ENCODE measurements around the gene OR8H3. TPM values are rescaled to one million over a fixed set of nuclear protein-coding genes. Genes with fewer than 3 reads are reported as not detected.

Gene OR8H3
- not detected in 2 replicates for total RNA-seq

GRCh38 chr11:56122073-56122472, at the start of gene OR8H3:
Gene OR8H3, plus strand, starts transcription at chr11:56122373. Its CDS starts 0 bp downstream, at chr11:56122373.

GRCh38 chr11:56093008-56093407, 29.2 kb upstream of the OR8H3 start, which contains the start of gene OR8I2:
Gene OR8I2, plus strand, starts transcription at chr11:56093308. Its CDS starts 0 bp downstream, at chr11:56093308.

GRCh38 chr11:56103210-56103737, 18.9 kb upstream of the OR8H3 start, which contains the start of gene OR8H2:
Gene OR8H2, plus strand, starts transcription at chr11:56103687. Its CDS starts 1,356 bp downstream, at chr11:56105043.

GRCh38 chr11:56140151-56140661, 18.0 kb downstream of the OR8H3 start, which contains the start of gene OR8J3:
Gene OR8J3, minus strand, starts transcription at chr11:56140201. Its CDS starts 2,483 bp downstream, at chr11:56137718.

GRCh38 chr11:56160217-56160616, 38.0 kb downstream of the OR8H3 start, which contains the start of gene OR8K5:
Gene OR8K5, minus strand, starts transcription at chr11:56160317. Its CDS starts 0 bp downstream, at chr11:56160317.

Small RNA genes within 50 kb of the gene (small RNA-seq; reads per million reads assigned to genes)
- not detected for gene OR8I4P

Other genes with a start within 250 kb of the OR8H3 start
- gene TRIM51, start 239.1 kb upstream of the OR8H3 start, total RNA-seq = not detected in 2 replicates
- gene OR5W2, start 207.8 kb upstream of the OR8H3 start, total RNA-seq = not detected in 2 replicates
- gene OR5I1, start 186.0 kb upstream of the OR8H3 start, total RNA-seq = not detected in 2 replicates
- gene OR10AG1, start 152.4 kb upstream of the OR8H3 start, total RNA-seq = not detected in 2 replicates
- not detected in 2 replicates for gene OR5F1, start 127.7 kb upstream of the OR8H3 start, total RNA-seq
- not detected in 2 replicates for gene OR5AS1, start 94.7 kb upstream of the OR8H3 start, total RNA-seq
- not detected in 2 replicates for gene OR8I2, start 29.1 kb upstream of the OR8H3 start, total RNA-seq
- not detected in 2 replicates for gene OR8H2, start 18.7 kb upstream of the OR8H3 start, total RNA-seq
- not detected in 2 replicates for gene OR8J3, start 17.8 kb downstream of the OR8H3 start, total RNA-seq
- gene OR8K5, start 37.9 kb downstream of the OR8H3 start, total RNA-seq = not detected in 2 replicates
- gene OR5J2, start 54.2 kb downstream of the OR8H3 start, total RNA-seq = not detected in 2 replicates
- gene OR5T2, start 111.9 kb downstream of the OR8H3 start, total RNA-seq = not detected in 2 replicates
- not detected in 2 replicates for gene OR5T3, start 129.9 kb downstream of the OR8H3 start, total RNA-seq
- not detected in 2 replicates for gene OR5T1, start 151.8 kb downstream of the OR8H3 start, total RNA-seq
- gene OR8H1, start 169.9 kb downstream of the OR8H3 start, total RNA-seq = not detected in 2 replicates
- not detected in 2 replicates for gene OR8K3, start 192.8 kb downstream of the OR8H3 start, total RNA-seq
- not detected in 2 replicates for gene OR8K1, start 223.7 kb downstream of the OR8H3 start, total RNA-seq
- gene OR8J1, start 231.9 kb downstream of the OR8H3 start, total RNA-seq = not detected in 2 replicates